Chondrocyte (in vitro differentiated cells): ENCODE data around the gene HDAC9. TPM values are rescaled to one million over a fixed set of nuclear protein-coding genes. Genes with fewer than 3 reads are reported as not detected.

ENCODE experiments used
- DNase-seq: peaks from one replicate; pipeline ENCODE4 v3.0.0; 2021; ENCODE audit warnings: mixed read lengths, low spot score
- H3K27ac Mint-ChIP-seq: one replicate; pipeline ENCODE4 v1.8.0; 2021; ENCODE audit warnings: mild to moderate bottlenecking, moderate library complexity, mixed read lengths; ENCODE audit not compliant: unreplicated experiment
- H3K27me3 Mint-ChIP-seq: 2 replicates; pipeline ENCODE4 v1.8.0; 2021; ENCODE audit warnings: low read depth, mixed read lengths
- H3K36me3 Mint-ChIP-seq: 2 replicates; pipeline ENCODE4 v1.8.0; 2021; ENCODE audit warnings: low read depth, mixed read lengths
- H3K4me1 Mint-ChIP-seq: 2 replicates; pipeline ENCODE4 v1.8.0; 2021; ENCODE audit warnings: low read depth, mild to moderate bottlenecking, mixed read lengths
- H3K4me3 Mint-ChIP-seq: one replicate; pipeline ENCODE4 v1.8.0; 2021; ENCODE audit warnings: mild to moderate bottlenecking, moderate library complexity, mixed read lengths; ENCODE audit not compliant: unreplicated experiment
- H3K9me3 Mint-ChIP-seq: 2 replicates; pipeline ENCODE4 v1.8.0; 2021; ENCODE audit warnings: low read depth, mixed read lengths
- CTCF ChIP-seq: fragments of 200-600 bp; sonication (generic); IDR thresholded peaks from 2 replicates; pipeline ENCODE4 v1.5.0; 2021; ENCODE audit warnings: antibody characterized with exemption, mild to moderate bottlenecking, moderate library complexity
- total RNA-seq: library from RNA; stranded (reverse); gene quantifications from 3 replicates; pipeline ENCODE4 v1.2.1, GENCODE V29; 2021

Gene HDAC9
- total RNA-seq, 1 donor from 2014 or later: 5.9 TPM

- no peak for DNase-seq
- H3K27ac Mint-ChIP-seq: no peak overlapping the region
- H3K4me3 Mint-ChIP-seq: no peak overlapping the region
Measured at GRCh38 chr7:18536486-18536885, 40.9 kb downstream of the HDAC9 start.

GRCh38 chr7:18538554-18539250 is 43.2 kb downstream of the HDAC9 start:
- Mint-ChIP-seq H3K4me1 (peaks cover 31% of the 10 kb centered on the region), H3K27ac (no peak overlapping the region), H3K9me3 (no peaks in the 10 kb centered on the region), H3K4me3 (no peak overlapping the region), H3K27me3 (no peaks in the 10 kb centered on the region), H3K36me3 (no peaks in the 10 kb centered on the region)
- TF ChIP-seq CTCF: no peak
- DNase-seq: no peak

More at GRCh38 chr7:18536486-18536885, 40.9 kb downstream of the HDAC9 start:
- H3K27me3 Mint-ChIP-seq: no peaks in the 10 kb centered on the region
- H3K4me1 Mint-ChIP-seq: peaks cover 23% of the 10 kb centered on the region
- peaks cover 2% of the 10 kb centered on the region for H3K9me3 Mint-ChIP-seq
- TF ChIP-seq CTCF: no peak
- H3K36me3 Mint-ChIP-seq: no peaks in the 10 kb centered on the region

GRCh38 chr7:18540396-18540795 is 44.8 kb downstream of the HDAC9 start:
- Mint-ChIP-seq H3K9me3 (no peaks in the 10 kb centered on the region), H3K27ac (no peak overlapping the region), H3K4me1 (peaks cover 31% of the 10 kb centered on the region), H3K27me3 (no peaks in the 10 kb centered on the region), H3K4me3 (no peak overlapping the region), H3K36me3 (no peaks in the 10 kb centered on the region)
- no peak for TF ChIP-seq CTCF
- DNase-seq: no peak

GRCh38 chr7:18541181-18541870 is 45.8 kb downstream of the HDAC9 start:
- no peak for TF ChIP-seq CTCF
- no peak for DNase-seq
- Mint-ChIP-seq H3K9me3 (no peaks in the 10 kb centered on the region), H3K4me3 (no peak overlapping the region), H3K27ac (peak overlapping the region; percentile 69), H3K27me3 (no peaks in the 10 kb centered on the region), H3K36me3 (no peaks in the 10 kb centered on the region), H3K4me1 (peaks cover 27% of the 10 kb centered on the region)

- TF ChIP-seq CTCF: no peak
- no peak overlapping the region for H3K4me3 Mint-ChIP-seq
- H3K4me1 Mint-ChIP-seq: peaks cover 23% of the 10 kb centered on the region
- H3K27me3 Mint-ChIP-seq: no peaks in the 10 kb centered on the region
- no peaks in the 10 kb centered on the region for H3K9me3 Mint-ChIP-seq
- no peaks in the 10 kb centered on the region for H3K36me3 Mint-ChIP-seq
- no peak for DNase-seq
- peak overlapping the region; percentile 69 for H3K27ac Mint-ChIP-seq
Measured at GRCh38 chr7:18541871-18542212, 46.3 kb downstream of the HDAC9 start.
